BE2C (cell line): Measurements from ENCODE around the gene MAGEB17.

Experiments
- DNase-seq: peaks from one replicate; pipeline ENCODE4 v3.0.0-alpha.2; 2020
- H3K27me3 ChIP-seq: fragments of 250-450 bp; sonication (Bioruptor Pico); 2 replicates; pipeline ENCODE4 v1.5.1; 2020; ENCODE audit warnings: mild to moderate bottlenecking
- H3K36me3 ChIP-seq: fragments of 250-450 bp; sonication (Bioruptor Pico); 2 replicates; pipeline ENCODE4 v1.5.1; 2020; ENCODE audit warnings: mild to moderate bottlenecking
- H3K4me1 ChIP-seq: fragments of 250-450 bp; sonication (Bioruptor Pico); 2 replicates; pipeline ENCODE4 v1.5.1; 2020
- H3K4me3 ChIP-seq: 2 replicates; pipeline ENCODE4 v1.5.1; 2011; ENCODE audit warnings: low read depth, low read length
- H3K9me3 ChIP-seq: fragments of 250-450 bp; sonication (Bioruptor Pico); 2 replicates; pipeline ENCODE4 v1.5.1; 2020
- CTCF ChIP-seq: IDR thresholded peaks from 2 replicates; pipeline ENCODE4 v1.5.1; 2012; ENCODE audit warnings: mild to moderate bottlenecking, low read depth, low read length

The MAGEB17 gene

GRCh38 chrX:16215660-16216059 is 48.4 kb downstream of the MAGEB17 start:
- H3K36me3 ChIP-seq: no peaks in the 10 kb centered on the region
- no peaks in the 10 kb centered on the region for H3K27me3 ChIP-seq
- no peaks in the 10 kb centered on the region for H3K9me3 ChIP-seq
- no peak for TF ChIP-seq CTCF
- no peaks in the 10 kb centered on the region for H3K4me1 ChIP-seq
- H3K4me3 ChIP-seq: no peak overlapping the region
- DNase-seq: no peak
